Measurements from ENCODE around the gene KIAA0930.

DNA sequence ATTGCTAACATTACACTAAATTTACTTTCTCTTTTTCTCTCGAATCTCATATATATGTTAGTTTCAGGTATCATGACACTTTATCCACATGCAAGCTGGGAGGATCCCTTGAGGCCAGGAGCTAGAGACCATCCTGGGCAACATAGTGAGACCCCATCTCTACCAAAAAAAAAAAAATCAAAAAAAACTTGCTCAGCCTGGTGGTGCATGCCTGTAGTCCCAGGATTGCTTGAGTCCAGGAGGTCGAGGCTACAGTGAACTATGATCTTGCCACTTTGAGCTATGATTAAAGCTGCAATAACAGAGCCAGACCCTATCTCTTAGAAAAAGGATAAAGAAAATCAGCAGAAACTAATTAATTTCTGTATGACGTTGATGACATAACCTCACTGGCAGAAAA lies 40.3 kb upstream of the KIAA0930 start:
- TF ChIP-seq POLR2AphosphoS5 (IDR thresholded peaks at IDR 0.05; ENCODE audit: low read depth, low read length), result no peak
- TF ChIP-seq, protein P1, sequence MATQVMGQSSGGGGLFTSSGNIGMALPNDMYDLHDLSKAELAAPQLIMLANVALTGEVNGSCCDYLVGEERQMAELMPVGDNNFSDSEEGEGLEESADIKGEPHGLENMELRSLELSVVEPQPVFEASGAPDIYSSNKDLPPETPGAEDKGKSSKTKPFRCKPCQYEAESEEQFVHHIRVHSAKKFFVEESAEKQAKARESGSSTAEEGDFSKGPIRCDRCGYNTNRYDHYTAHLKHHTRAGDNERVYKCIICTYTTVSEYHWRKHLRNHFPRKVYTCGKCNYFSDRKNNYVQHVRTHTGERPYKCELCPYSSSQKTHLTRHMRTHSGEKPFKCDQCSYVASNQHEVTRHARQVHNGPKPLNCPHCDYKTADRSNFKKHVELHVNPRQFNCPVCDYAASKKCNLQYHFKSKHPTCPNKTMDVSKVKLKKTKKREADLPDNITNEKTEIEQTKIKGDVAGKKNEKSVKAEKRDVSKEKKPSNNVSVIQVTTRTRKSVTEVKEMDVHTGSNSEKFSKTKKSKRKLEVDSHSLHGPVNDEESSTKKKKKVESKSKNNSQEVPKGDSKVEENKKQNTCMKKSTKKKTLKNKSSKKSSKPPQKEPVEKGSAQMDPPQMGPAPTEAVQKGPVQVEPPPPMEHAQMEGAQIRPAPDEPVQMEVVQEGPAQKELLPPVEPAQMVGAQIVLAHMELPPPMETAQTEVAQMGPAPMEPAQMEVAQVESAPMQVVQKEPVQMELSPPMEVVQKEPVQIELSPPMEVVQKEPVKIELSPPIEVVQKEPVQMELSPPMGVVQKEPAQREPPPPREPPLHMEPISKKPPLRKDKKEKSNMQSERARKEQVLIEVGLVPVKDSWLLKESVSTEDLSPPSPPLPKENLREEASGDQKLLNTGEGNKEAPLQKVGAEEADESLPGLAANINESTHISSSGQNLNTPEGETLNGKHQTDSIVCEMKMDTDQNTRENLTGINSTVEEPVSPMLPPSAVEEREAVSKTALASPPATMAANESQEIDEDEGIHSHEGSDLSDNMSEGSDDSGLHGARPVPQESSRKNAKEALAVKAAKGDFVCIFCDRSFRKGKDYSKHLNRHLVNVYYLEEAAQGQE (IDR thresholded peaks at IDR 0.05; ENCODE audit: insufficient read depth in 1 of 2, low read depth in 2 of 2, low read length in 2 of 2), result no peak
